ENCODE results near the gene EVL.

The EVL gene

DNA sequence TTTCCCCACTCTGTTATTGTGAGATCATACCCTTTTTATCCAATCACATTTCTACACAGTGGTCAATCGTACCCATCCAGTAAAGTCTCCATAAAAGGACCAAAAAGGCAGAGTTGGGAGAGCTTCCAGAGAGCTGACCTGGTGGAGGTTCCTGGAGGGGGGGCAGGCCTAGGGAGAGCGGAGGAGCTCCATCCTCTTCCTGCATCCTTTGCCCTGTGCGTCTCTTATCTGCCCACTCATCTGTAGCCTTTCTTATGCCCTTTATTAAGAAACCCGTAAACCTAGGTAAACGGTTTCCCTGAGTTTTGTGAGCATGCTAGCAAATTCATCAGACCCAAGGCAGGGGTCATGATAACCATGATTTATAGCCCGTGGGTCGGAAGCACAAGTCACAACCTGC is 26.2 kb downstream of the EVL start:
- no peak overlapping the region for H3K4me3 ChIP-seq (ENCODE audit: low read depth, low read length)
- TF ChIP-seq, protein P1, sequence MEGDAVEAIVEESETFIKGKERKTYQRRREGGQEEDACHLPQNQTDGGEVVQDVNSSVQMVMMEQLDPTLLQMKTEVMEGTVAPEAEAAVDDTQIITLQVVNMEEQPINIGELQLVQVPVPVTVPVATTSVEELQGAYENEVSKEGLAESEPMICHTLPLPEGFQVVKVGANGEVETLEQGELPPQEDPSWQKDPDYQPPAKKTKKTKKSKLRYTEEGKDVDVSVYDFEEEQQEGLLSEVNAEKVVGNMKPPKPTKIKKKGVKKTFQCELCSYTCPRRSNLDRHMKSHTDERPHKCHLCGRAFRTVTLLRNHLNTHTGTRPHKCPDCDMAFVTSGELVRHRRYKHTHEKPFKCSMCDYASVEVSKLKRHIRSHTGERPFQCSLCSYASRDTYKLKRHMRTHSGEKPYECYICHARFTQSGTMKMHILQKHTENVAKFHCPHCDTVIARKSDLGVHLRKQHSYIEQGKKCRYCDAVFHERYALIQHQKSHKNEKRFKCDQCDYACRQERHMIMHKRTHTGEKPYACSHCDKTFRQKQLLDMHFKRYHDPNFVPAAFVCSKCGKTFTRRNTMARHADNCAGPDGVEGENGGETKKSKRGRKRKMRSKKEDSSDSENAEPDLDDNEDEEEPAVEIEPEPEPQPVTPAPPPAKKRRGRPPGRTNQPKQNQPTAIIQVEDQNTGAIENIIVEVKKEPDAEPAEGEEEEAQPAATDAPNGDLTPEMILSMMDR (IDR thresholded peaks at IDR 0.05; ENCODE audit: control insufficient read depth, extremely low read depth, insufficient read depth): no peak

DNA sequence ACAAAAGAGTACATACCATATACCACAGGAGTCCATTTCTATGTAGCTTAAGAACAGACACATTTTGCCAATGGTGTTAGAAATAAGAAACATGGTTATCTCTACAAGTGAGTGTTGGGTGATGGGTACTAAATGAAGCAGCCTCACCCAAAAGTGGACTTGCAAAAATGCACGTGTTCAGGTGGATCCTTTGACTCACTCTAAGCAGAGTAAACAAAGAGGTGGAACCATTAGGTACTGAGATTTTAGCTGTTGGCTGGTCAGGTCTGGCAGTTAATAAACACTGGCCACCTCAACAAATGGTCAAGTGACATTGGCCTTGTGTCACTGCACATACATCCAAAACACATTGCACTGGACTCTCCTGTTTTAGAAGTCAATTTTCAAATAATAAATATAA is 27.6 kb downstream of the EVL start:
- DNase-seq (ENCODE audit: low read depth): no peak
- TF ChIP-seq, protein P1 (IDR thresholded peaks at IDR 0.05; ENCODE audit: control insufficient read depth, extremely low read depth, insufficient read depth): no peak
- H3K4me3 ChIP-seq (ENCODE audit: low read depth, low read length): no peak overlapping the region

More for the DNA sequence above, 26.2 kb downstream of the EVL start:
- DNase-seq (ENCODE audit: low read depth): no peak

DNA sequence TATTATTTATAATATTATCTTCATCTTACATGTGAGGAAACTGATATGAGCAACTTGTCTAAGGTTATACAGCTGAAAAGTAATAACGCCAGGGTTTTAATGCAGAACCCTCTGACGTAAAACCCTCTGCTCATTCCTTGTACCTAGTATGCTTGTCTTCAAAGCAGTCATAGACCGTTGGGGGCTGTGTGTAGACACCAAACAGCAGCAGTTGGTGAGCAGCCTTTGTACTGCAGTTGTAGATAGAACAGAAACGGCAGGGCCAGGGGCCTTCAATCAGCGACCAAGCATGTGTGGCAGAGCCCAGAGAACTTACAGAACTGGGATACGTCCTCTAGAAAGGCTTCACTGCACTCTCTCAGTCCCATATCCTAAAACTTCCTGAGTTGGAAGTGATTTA is 28.1 kb downstream of the EVL start:
- DNase-seq (ENCODE audit: low read depth): no peak
- TF ChIP-seq, protein P1 (IDR thresholded peaks at IDR 0.05; ENCODE audit: control insufficient read depth, extremely low read depth, insufficient read depth): no peak
- H3K4me3 ChIP-seq (ENCODE audit: low read depth, low read length): no peak overlapping the region

DNA sequence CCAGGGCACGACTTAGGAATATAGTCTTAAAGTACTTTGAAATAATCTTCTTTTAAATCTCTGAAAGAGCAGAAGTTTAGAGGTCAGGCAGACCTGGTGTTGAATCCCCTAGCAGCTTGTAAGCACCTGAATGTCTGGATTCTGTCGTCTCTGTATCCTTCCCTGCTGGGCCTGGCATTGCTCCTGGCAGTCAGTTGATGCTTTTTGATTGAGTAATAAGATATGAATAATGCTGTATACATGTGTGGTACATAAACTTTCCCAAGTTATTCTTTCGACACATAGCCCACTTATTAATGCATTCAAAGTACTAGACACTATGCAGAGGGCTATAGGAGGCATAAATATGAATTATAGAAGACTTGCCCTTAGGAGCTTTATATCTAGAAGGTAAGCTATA is 31.4 kb downstream of the EVL start:
- TF ChIP-seq, protein P1 (IDR thresholded peaks at IDR 0.05; ENCODE audit: control insufficient read depth, extremely low read depth, insufficient read depth): no peak
- DNase-seq (ENCODE audit: low read depth): no peak
- no peak overlapping the region for H3K4me3 ChIP-seq (ENCODE audit: low read depth, low read length)

DNA sequence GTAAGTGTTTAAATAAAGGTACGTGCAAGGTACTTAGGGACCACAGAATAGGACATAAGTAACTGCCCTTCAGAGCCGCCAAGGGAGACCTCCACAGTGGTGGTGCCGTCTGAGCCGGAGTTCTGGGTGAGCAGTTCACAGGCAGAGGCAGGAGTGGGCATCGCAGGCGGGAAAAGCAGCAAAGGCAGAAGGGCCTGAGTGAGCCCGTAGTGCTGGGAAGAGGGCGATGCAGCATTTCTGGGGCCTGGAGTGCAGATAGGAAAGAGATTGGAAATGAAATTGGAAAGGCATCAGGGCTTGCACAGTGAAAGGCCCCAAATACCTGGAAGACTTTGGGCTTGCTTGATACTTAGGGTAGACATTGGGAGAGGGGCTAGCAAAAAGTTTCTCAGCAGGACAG is 32.9 kb downstream of the EVL start:
- no peak for DNase-seq (ENCODE audit: low read depth)
- TF ChIP-seq, protein P1 (IDR thresholded peaks at IDR 0.05; ENCODE audit: control insufficient read depth, extremely low read depth, insufficient read depth): no peak

DNA sequence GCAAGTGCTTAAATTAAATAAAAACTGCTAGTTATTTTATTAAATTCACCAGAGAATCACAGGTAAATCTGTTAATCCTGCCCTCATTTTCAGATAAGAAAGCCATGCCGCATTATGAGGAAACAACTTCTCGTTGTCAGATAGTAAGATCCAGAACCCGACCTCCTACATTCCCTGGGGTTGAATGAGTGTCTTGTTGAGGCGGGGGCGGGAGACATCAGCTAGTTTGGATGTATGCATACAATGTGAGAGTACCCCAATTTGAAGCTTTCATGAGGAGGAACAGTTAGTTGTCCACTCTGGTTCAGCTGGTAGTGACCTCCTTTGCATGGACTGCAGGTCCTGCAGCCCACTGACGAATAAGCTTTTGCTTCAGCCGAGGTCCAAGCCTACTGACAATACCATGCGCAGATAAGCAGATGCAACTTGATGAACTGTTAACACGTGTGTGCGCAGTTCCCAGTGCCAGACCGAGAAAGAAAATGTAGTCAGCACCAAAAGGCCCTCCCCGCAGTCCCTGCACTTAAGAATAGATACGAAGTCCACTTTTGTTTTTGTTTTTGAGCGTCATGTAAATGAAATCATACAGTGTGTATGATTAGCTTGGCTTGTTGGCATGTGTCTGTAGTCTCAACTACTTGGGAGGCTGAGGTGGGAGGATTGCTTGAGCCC is 34.9 kb downstream of the EVL start:
- TF ChIP-seq, protein P1 (IDR thresholded peaks at IDR 0.05; ENCODE audit: control insufficient read depth, extremely low read depth, insufficient read depth): no peak
- DNase-seq (ENCODE audit: low read depth): no peak

More for the DNA sequence above, 32.9 kb downstream of the EVL start:
- no peak overlapping the region for H3K4me3 ChIP-seq (ENCODE audit: low read depth, low read length)

More for the DNA sequence above, 34.9 kb downstream of the EVL start:
- H3K4me3 ChIP-seq (ENCODE audit: low read depth, low read length): no peak overlapping the region

Measured in LNCaP clone FGC (cell line).